ENCODE data around the gene PANK4. TPM values are rescaled to one million over a fixed set of nuclear protein-coding genes. Genes with fewer than 3 reads are reported as not detected.
A peak's percentile ranks its signal among the peaks of the same experiment; 100 is the strongest.

PANK4 gene
- total and polyA plus RNA-seq, 3 donors from 2014 or later = 23.2 to 84.7 (median 65.9) TPM

GRCh38 chr1:2474933-2475371 lies 51.4 kb downstream of the PANK4 start:
- Histone ChIP-seq H3K36me3 (ENCODE audit: low read depth, missing control alignments) (no peaks in the 10 kb centered on the region), H3K4me1 (peaks cover 30% of the 10 kb centered on the region), H3K27me3 (no peaks in the 10 kb centered on the region), H3K4me3 (no peak overlapping the region), H3K9me3 (no peaks in the 10 kb centered on the region), H3K27ac (peak overlapping the region; percentile 78 to 88)
- WGBS, 2 donors = 47 to 66% methylated on average over 3 to 13 of the region's 13 CpGs
- peak; percentile 97 for DNase-seq
- intact Hi-C loops (cut with DNase I; ENCODE audit: low total_unique reads) = no loop called here
- TF ChIP-seq, protein P1, sequence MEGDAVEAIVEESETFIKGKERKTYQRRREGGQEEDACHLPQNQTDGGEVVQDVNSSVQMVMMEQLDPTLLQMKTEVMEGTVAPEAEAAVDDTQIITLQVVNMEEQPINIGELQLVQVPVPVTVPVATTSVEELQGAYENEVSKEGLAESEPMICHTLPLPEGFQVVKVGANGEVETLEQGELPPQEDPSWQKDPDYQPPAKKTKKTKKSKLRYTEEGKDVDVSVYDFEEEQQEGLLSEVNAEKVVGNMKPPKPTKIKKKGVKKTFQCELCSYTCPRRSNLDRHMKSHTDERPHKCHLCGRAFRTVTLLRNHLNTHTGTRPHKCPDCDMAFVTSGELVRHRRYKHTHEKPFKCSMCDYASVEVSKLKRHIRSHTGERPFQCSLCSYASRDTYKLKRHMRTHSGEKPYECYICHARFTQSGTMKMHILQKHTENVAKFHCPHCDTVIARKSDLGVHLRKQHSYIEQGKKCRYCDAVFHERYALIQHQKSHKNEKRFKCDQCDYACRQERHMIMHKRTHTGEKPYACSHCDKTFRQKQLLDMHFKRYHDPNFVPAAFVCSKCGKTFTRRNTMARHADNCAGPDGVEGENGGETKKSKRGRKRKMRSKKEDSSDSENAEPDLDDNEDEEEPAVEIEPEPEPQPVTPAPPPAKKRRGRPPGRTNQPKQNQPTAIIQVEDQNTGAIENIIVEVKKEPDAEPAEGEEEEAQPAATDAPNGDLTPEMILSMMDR (IDR thresholded peaks at IDR 0.05) = no peak
- TF ChIP-seq POLR2A (IDR thresholded peaks at IDR 0.05) = no peak

- no peak for TF ChIP-seq POLR2A (IDR thresholded peaks at IDR 0.05)
- TF ChIP-seq, protein P1 (IDR thresholded peaks at IDR 0.05) = no peak
- intact Hi-C loops (cut with DNase I; ENCODE audit: low total_unique reads) = no loop called here
- Histone ChIP-seq H3K27ac (peak overlapping the region; percentile 78 to 88), H3K4me1 (peaks cover 30% of the 10 kb centered on the region), H3K27me3 (no peaks in the 10 kb centered on the region), H3K4me3 (no peak overlapping the region), H3K36me3 (ENCODE audit: low read depth, missing control alignments) (no peaks in the 10 kb centered on the region), H3K9me3 (no peaks in the 10 kb centered on the region)
- WGBS, 2 donors = 74 to 76% methylated on average over 2 to 17 of the region's 17 CpGs
- DNase-seq = no peak
Measured at GRCh38 chr1:2474104-2474844, 52.1 kb downstream of the PANK4 start.

GRCh38 chr1:2473198-2473597 lies 53.2 kb downstream of the PANK4 start:
- no peaks in the 10 kb centered on the region for H3K27me3 ChIP-seq
- TF ChIP-seq POLR2A (IDR thresholded peaks at IDR 0.05) = no peak
- TF ChIP-seq, protein P1 (IDR thresholded peaks at IDR 0.05) = no peak
- no peaks in the 10 kb centered on the region for H3K36me3 ChIP-seq (ENCODE audit: low read depth, missing control alignments)
- peak overlapping the region in 1 of 2 donors; percentile 88 for H3K27ac ChIP-seq
- H3K4me3 ChIP-seq = no peak overlapping the region
- DNase-seq = no peak
- no peaks in the 10 kb centered on the region for H3K9me3 ChIP-seq
- intact Hi-C loops (cut with DNase I; ENCODE audit: low total_unique reads) = no loop called here
- WGBS, 2 donors = 77 to 83% methylated on average over 1 to 11 of the region's 13 CpGs
- peaks cover 30% of the 10 kb centered on the region for H3K4me1 ChIP-seq

DNA sequence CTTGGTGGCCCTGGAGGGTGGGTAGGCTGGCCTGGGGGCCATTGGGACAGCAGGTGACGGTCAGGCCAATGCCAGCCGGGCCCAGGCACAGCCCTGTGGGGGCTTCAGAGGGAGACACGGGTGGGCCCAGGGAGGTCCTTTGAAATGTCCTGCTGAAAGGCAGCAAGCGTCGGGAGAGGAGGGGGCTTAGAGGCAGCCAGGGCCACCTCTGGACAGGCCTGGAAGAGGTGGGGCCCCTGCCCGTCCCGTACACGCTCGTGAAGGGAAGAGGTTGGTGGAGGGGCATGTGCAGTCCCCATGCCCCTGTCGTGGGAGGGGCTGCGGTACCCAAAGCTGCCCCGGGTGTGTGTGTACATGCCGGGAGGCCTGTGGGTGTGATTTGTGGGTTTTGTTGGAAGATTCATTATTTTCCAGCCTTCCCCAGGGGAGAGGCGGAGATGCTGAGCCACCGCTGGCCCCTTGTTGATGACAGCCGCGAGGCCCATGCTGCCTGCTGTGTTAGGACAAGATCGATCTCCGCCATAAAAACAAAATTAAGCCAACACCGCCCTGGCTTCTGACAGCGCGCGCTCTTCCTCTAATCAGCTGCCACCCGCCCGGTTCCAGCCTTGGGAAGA lies 53.7 kb downstream of the PANK4 start:
- TF ChIP-seq, protein P1 (IDR thresholded peaks at IDR 0.05) = no peak
- TF ChIP-seq POLR2A (IDR thresholded peaks at IDR 0.05) = no peak
- H3K27me3 ChIP-seq = no peaks in the 10 kb centered on the region
- peaks cover 30% of the 10 kb centered on the region for H3K4me1 ChIP-seq
- H3K9me3 ChIP-seq = no peaks in the 10 kb centered on the region
- intact Hi-C loops (cut with DNase I; ENCODE audit: low total_unique reads) = no loop called here
- no peak overlapping the region for H3K27ac ChIP-seq
- no peaks in the 10 kb centered on the region for H3K36me3 ChIP-seq (ENCODE audit: low read depth, missing control alignments)
- H3K4me3 ChIP-seq = no peak overlapping the region
- WGBS, 2 donors = 93% methylated on average over 12 to 25 of the region's 25 CpGs
- DNase-seq = no peak

Measured in testis (tissue), 3 donors.